PC-9 (cell line): ENCODE data around the gene ZBTB22.

Experiments
- EZH2 ChIP-seq: fragments of 200-600 bp; sonication (generic); IDR thresholded peaks from 2 replicates; pipeline ENCODE4 v1.8.0; 2017; ENCODE audit warnings: antibody characterized with exemption, low read depth
- TF ChIP-seq, protein P1 (sequence below): fragments of 200-600 bp; sonication (generic); conservative IDR thresholded peaks from 2 replicates; pipeline ENCODE4 v1.6.1; 2017; ENCODE audit warnings: mixed run types, antibody characterized with exemption, mild to moderate bottlenecking, moderate library complexity

DNA sequence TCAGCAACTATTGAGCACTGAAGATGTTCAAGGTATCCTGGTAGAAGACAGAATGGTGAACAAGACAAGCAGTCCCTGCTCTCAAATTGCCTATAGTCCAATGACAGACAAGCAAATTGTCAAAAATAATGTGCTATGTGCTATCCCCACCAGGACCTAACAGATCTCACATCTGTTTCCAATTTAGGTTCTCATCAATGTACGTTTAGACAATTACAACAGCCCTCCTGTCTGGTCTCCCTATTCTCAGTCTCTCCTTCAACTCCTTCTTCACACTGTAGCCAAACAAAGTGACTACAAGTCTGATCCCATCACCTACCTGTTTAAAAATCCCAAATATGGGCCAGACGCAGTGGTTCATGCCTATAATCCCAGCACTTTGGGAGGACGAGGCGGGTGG, 11.2 kb downstream of the ZBTB22 start:
- TF ChIP-seq, protein P1, sequence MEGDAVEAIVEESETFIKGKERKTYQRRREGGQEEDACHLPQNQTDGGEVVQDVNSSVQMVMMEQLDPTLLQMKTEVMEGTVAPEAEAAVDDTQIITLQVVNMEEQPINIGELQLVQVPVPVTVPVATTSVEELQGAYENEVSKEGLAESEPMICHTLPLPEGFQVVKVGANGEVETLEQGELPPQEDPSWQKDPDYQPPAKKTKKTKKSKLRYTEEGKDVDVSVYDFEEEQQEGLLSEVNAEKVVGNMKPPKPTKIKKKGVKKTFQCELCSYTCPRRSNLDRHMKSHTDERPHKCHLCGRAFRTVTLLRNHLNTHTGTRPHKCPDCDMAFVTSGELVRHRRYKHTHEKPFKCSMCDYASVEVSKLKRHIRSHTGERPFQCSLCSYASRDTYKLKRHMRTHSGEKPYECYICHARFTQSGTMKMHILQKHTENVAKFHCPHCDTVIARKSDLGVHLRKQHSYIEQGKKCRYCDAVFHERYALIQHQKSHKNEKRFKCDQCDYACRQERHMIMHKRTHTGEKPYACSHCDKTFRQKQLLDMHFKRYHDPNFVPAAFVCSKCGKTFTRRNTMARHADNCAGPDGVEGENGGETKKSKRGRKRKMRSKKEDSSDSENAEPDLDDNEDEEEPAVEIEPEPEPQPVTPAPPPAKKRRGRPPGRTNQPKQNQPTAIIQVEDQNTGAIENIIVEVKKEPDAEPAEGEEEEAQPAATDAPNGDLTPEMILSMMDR, result no peak
- no peak for TF ChIP-seq EZH2
